ENCODE results near the gene LTN1. TPM values are rescaled to one million over a fixed set of nuclear protein-coding genes. Genes with fewer than 3 reads are reported as not detected.

The LTN1 gene, protein sequence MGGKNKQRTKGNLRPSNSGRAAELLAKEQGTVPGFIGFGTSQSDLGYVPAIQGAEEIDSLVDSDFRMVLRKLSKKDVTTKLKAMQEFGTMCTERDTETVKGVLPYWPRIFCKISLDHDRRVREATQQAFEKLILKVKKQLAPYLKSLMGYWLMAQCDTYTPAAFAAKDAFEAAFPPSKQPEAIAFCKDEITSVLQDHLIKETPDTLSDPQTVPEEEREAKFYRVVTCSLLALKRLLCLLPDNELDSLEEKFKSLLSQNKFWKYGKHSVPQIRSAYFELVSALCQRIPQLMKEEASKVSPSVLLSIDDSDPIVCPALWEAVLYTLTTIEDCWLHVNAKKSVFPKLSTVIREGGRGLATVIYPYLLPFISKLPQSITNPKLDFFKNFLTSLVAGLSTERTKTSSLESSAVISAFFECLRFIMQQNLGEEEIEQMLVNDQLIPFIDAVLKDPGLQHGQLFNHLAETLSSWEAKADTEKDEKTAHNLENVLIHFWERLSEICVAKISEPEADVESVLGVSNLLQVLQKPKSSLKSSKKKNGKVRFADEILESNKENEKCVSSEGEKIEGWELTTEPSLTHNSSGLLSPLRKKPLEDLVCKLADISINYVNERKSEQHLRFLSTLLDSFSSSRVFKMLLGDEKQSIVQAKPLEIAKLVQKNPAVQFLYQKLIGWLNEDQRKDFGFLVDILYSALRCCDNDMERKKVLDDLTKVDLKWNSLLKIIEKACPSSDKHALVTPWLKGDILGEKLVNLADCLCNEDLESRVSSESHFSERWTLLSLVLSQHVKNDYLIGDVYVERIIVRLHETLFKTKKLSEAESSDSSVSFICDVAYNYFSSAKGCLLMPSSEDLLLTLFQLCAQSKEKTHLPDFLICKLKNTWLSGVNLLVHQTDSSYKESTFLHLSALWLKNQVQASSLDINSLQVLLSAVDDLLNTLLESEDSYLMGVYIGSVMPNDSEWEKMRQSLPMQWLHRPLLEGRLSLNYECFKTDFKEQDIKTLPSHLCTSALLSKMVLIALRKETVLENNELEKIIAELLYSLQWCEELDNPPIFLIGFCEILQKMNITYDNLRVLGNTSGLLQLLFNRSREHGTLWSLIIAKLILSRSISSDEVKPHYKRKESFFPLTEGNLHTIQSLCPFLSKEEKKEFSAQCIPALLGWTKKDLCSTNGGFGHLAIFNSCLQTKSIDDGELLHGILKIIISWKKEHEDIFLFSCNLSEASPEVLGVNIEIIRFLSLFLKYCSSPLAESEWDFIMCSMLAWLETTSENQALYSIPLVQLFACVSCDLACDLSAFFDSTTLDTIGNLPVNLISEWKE (N-terminal part only)
- 10 to 100 TPM in 4 of 5 donors, 1 to 10 TPM in 1; 3.5 to 63.3 (median 20.3) TPM for total RNA-seq
- 1 to 10 TPM; 3.1 to 5.1 (median 3.2) TPM for polyA plus RNA-seq
- long read RNA-seq, donor 1: 0 reads
- long read RNA-seq, donor 2: 0 reads
- long read RNA-seq, donor 3: 0 reads
- long read RNA-seq, donor 4: 0 reads
- long read RNA-seq, donor 5, full-length matches to known transcripts: 1 of 1 reads
- long read RNA-seq, donor 5, partial matches to known transcripts: 0 of 1 reads
- long read RNA-seq, donor 5, other reads (novel, unspliced or antisense): 0 of 1 reads
- long read RNA-seq, donor 6: 0 reads
- long read RNA-seq, donor 7: 0 reads
- long read RNA-seq, donor 8: 0 reads
- long read RNA-seq, donor 9: 0 reads
- long read RNA-seq, donor 10: 0 reads

DNA sequence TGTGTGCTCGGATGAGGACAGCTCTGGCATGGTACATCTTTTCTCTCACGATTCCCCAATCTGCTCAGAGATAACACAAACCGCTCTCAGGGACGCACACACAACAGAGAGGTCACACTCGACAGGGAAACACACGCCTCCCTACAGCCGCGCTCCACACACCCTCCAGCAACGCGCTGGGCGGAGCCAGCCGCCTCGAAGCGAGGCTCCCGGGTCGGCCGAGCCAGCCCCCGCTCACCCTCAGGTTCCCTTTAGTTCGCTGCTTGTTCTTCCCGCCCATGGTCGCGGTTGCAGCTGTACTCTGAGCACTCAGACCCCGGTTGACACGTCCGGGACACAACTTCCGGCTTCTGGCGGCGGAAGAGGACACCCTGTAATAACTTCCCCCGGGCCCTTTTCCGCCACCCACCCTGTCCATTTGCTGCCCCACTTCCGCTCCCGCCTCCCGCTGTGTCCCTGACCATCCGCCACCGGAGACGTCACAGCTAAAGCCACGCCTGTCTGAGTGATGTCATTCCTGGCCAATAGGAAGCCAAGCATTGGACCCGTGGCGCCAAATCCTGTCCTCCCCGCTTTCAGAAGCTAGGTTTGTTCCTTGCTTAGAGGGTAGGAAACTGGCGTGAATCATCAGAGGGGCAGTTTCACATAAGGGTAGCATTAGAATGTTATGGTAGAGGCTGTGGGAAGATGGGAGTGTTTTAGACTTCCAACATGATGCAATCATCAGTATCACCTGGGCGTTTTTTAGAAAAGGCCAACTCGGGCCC is at the start of gene LTN1:
TSS of gene LTN1 (minus strand) at position 352 of the 767 bp plus-strand sequence. CDS start at position 280, 72 bp downstream.
- DNase-seq: peak; percentile 99 to 100
- intact Hi-C loops (cut with DNase I; ENCODE audit: low total_unique reads): no loop called here
- Histone ChIP-seq H3K4me1 (peaks cover 14 to 52% (median 26%) of the 10 kb centered on the region in 4 donors), H3K27ac (peak within 1 kb of the TSS; percentile 88 to 96 (median 92)), H3K4me3 (peak within 1 kb of the TSS; percentile 79 to 96 (median 94)), H3K9me3 (no peaks in the 10 kb centered on the region), H3K27me3 (no peaks in the 10 kb centered on the region), H3K36me3 (peaks cover 0 to 3% (median 0%) of the 10 kb centered on the region in 4 donors)
- TF ChIP-seq, protein P1, sequence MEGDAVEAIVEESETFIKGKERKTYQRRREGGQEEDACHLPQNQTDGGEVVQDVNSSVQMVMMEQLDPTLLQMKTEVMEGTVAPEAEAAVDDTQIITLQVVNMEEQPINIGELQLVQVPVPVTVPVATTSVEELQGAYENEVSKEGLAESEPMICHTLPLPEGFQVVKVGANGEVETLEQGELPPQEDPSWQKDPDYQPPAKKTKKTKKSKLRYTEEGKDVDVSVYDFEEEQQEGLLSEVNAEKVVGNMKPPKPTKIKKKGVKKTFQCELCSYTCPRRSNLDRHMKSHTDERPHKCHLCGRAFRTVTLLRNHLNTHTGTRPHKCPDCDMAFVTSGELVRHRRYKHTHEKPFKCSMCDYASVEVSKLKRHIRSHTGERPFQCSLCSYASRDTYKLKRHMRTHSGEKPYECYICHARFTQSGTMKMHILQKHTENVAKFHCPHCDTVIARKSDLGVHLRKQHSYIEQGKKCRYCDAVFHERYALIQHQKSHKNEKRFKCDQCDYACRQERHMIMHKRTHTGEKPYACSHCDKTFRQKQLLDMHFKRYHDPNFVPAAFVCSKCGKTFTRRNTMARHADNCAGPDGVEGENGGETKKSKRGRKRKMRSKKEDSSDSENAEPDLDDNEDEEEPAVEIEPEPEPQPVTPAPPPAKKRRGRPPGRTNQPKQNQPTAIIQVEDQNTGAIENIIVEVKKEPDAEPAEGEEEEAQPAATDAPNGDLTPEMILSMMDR (IDR thresholded peaks at IDR 0.05): no peak
- TF ChIP-seq POLR2AphosphoS5 (IDR thresholded peaks at IDR 0.05) (peak in 2 of 3 donors; percentile 85 to 88), POLR2A (IDR thresholded peaks at IDR 0.05) (peak in 1 of 4 donors; percentile 50)
- 0 to 2% (median 1%) methylated on average over 18 to 43 of the region's 43 CpGs for whole genome bisulfite sequencing, 5 donors

DNA sequence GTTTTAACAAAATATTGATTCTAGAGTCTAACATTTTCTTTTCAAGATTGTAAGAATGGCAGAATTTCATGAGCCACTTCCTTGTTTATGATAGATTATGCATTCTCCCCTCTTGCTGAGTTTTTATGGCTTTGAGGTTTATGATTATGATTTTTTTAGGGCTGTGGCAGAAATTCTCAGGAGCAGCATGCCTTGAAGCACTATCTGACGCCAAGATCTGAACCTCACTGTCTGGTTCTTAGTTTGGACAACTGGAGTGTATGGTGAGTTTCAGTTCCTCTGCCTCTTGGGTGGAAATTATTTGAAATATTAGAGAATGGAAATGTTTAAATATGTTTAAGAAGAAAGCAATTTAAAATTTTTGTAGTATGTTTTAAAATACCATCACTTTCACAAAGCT is 42.0 kb upstream of the LTN1 start:
- intact Hi-C loops (cut with DNase I; ENCODE audit: low total_unique reads): no loop called here
- H3K27ac ChIP-seq: no peak overlapping the region

DNA sequence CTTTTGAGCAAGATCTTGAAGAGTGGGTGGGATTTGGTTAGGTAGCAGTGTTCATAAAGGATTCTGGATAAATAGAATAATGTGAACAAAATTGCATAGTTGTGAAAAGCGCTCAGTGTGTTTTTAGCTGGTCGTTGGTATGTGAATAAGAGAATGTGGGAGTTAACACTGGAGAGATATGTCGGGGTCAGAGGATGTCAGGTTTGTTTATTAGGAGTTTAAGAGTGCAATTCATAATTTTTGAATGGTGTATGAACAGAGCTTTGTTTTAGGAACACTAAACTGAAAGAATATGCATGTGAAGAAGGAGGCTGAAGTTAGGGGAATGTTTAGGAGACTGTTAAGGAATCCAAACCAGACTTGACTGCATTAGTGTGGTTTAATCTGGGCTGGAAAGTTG is 41.2 kb upstream of the LTN1 start:
- no peak for DNase-seq
- WGBS, 5 donors: 63 to 88% (median 75%) methylated on average over 3 of the region's 3 CpGs
- TF ChIP-seq EP300 (IDR thresholded peaks at IDR 0.05) (no peak), POLR2AphosphoS5 (IDR thresholded peaks at IDR 0.05) (no peak), POLR2A (IDR thresholded peaks at IDR 0.05) (no peak)
- TF ChIP-seq, protein P1 (IDR thresholded peaks at IDR 0.05): no peak
- intact Hi-C loops (cut with DNase I; ENCODE audit: low total_unique reads): no loop called here
- Histone ChIP-seq H3K9me3 (no peaks in the 10 kb centered on the region), H3K4me3 (no peak overlapping the region), H3K27ac (no peak overlapping the region), H3K36me3 (peaks cover 31 to 95% (median 94%) of the 10 kb centered on the region in 4 donors), H3K4me1 (no peaks in the 10 kb centered on the region), H3K27me3 (no peaks in the 10 kb centered on the region)

More for the DNA sequence above, 42.0 kb upstream of the LTN1 start:
- Histone ChIP-seq H3K4me3 (no peak overlapping the region), H3K9me3 (no peaks in the 10 kb centered on the region), H3K36me3 (peaks cover 33 to 95% (median 94%) of the 10 kb centered on the region in 4 donors), H3K4me1 (no peaks in the 10 kb centered on the region), H3K27me3 (no peaks in the 10 kb centered on the region)
- WGBS, 5 donors: 30 to 97% (median 93%) methylated on average over 1 of the region's 1 CpG
- TF ChIP-seq EP300 (IDR thresholded peaks at IDR 0.05) (no peak), POLR2AphosphoS5 (IDR thresholded peaks at IDR 0.05) (no peak), POLR2A (IDR thresholded peaks at IDR 0.05) (no peak)
- TF ChIP-seq, protein P1 (IDR thresholded peaks at IDR 0.05): no peak
- DNase-seq: no peak
